ENCODE data around the gene LPGAT1.

The LPGAT1 gene

DNA sequence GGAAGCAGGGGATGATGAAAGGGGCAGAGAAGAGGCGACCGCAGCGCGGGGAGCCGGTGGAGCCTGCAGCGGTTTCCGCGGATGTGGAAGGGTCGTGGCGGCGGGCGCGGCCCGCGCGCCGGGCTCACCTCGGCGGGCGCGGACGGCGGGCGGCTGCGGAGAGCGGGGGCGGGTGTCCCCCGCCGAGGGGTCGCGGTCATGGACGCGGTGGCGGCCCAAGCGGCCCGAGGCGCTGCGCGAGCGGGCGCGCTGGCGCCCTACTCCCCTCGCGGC is 572 bp downstream of the LPGAT1 start:
- peak in 10 of 42 donors; percentile 13 to 47 (median 21) for DNase-seq
- intact Hi-C loops (cut with DNase I): loop anchor here (2.0 kb wide), 2 partner anchors 93 to 131 kb away; no protein-coding TSS in a partner anchor

DNA sequence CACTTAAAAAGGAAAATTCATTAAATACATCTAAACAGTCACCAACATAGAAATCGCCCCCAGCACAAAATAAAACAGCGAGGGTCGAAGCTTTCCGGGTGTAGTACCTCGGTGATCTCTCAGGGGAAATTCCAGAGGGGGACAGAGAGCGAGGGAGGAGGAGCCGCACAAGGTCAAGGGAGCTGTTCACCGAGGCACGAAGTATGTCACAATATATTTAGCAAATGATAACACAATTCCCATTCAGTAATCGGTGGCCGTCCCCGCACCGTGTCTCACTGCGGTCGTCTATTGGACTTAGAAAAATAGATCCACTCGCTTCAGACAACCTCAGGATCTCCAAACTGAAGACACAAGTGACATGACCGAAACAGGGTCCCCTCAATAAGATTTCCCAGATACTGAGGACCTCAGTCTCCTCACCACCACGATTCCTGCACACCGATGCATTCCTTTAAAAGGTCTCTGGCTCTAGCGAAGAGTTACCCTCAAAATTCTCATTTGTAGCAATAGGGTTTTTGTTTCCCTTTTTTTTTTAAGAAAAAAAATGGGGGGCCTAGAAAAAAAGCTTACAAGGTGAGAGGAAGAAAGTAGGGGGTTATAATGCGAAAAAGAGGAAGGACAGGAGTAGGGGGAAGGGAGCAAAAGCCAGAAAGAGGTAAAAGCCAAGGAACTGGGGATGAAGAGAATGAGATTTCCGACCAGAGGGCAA is 1.1 kb downstream of the LPGAT1 start:
- intact Hi-C loops (cut with DNase I): loop anchor here (2.0 kb wide), 2 partner anchors 93 to 131 kb away; no protein-coding TSS in a partner anchor
- DNase-seq: peak in 41 of 42 donors; percentile 8 to 80 (median 51)

DNA sequence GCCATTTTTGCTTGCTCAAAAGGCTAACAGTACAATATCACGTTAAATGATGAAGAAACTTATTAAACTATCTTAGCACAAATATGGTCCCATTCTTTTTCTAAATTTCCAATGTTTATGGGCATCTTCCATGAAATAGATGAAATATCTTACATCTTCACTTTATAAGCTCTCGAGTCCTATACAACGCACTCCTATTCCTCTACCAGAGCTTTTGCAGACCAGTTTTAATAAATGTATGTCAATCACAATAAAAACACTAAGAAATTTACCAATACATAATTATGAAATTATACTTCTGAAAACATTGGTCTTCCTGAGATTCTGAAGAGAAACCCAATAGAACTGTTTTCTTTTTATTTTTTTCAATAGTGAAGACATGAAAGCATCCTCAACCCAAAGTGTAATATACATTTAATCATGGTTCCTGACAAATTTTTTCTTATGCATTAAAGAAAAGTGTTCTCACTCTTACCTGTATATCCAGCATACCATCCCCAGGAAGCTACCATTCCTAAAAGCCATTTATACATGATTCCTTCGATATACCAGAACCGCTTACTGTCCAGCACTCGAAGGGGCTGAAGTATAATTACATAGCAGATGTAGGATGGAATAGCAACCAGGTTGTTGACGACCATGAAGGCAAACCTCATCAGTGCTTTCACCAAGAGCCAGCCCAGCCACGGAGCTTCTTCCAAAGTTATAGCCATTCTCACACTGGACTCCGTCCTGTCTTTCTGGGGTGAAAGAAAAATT is 1.8 kb downstream of the LPGAT1 start:
- DNase-seq: peak in 7 of 42 donors; percentile 13 to 33 (median 18)
- intact Hi-C loops (cut with DNase I): no loop called here

DNA sequence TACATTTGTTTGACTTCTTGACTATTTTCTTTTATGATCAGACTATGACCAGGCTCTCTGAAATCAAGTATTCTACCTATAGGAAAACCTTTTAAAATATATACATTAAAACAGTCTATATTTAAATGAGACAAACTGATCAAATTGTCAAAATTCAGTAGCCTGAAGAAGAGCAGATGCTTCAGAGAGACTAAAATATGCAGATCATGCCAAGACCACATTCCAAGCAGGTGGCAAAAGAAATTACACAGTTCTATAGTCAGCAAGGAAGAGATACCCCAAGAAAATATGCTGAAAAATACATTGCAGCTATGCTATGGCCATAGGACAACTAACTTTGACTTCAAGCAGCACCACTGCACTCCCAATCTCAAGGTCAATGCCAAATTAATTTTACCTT is 3.5 kb downstream of the LPGAT1 start:
- DNase-seq: no peak
- intact Hi-C loops (cut with DNase I): no loop called here

DNA sequence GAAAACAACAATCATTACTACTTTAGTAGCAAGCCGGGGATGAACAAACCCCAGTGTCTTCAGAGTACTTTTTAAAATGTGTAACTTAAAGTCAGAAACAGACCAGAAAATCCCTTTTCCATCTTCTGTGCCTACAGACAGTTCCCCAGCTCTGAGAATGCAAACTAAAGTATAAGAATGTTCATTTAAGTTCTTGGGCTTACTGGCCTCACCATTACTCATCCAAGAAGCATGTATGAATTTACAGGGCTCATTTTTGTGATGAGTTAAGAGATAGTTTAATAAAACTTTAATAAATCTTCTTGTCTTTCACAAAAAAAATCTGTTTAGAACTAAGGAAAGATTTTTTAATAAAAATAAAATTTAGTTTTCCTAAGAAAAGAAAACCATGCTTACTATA is 4.6 kb downstream of the LPGAT1 start:
- intact Hi-C loops (cut with DNase I): no loop called here

DNA sequence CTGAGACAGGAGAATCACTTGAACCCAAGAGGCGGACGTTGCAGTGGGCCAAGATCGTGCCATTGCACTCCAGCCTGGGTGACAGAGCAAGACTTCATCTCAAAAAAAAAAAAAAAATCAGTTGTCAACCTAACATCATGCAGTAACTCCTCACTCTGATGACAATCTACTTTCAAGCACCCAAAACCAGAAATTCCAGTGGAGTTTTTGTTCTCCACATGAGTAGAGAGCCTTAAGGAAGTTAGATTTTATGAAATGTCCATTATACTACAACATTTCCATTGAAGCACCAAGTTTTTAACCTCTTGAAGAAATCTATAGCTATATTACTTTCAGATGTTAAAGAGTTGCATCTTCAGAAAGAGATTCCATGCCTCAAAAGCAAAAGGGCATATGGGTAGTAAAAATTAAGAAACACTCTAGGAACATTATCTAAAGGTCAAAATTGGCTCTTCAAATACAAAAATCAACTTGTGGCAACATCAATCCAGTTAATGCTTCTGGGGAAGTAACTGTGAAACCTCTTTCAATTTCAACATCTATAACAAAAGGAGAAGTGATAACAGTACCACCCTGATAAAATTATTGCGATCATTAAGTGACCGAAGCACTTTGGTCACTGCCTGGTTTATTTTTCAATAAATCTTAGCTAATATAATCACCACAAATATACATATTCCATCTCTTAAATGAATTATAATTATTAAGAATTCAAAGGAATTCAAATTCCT is 7.7 kb downstream of the LPGAT1 start:
- DNase-seq: no peak
- intact Hi-C loops (cut with DNase I): no loop called here

More for the DNA sequence above, 4.6 kb downstream of the LPGAT1 start:
- no peak for DNase-seq

DNA sequence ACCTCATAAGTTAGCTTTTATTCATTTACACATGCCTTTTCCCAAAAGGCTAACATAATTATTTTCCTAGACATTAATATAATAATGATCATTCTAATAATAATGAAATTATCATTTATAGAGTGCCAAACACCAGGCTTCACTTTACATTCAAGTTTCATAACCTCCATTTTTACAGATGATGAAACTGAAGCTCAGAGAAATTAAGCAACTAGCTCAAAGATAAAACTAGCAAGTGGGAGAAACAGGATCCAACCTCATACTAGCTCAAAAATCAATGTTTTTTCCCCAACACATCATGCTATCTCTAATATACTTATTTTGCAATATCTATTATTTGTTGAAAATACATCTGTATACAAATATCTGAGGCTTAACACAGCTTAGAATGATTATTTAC is 14.0 kb downstream of the LPGAT1 start:
- no peak for DNase-seq
- intact Hi-C loops (cut with DNase I): no loop called here

DNA sequence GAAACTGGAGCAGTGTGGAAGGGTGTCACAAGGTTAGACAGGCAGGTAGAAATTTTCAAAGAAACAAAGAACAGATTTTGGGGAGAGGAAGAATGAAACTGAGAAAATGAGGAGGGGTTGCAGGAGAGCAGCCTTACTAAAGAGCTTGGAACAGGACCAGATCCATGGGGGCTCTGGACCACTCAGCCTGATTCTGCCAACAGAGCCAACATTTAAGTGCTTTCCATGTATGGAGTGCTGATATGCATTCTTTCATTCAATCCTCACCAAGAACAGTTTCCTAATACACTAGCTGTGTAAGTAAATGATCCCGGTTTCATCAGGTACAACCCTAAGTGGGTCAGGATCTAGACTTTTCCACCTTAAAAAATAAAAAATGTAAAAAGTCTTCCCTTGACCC is 16.2 kb downstream of the LPGAT1 start:
- intact Hi-C loops (cut with DNase I): no loop called here
- DNase-seq: no peak

DNA sequence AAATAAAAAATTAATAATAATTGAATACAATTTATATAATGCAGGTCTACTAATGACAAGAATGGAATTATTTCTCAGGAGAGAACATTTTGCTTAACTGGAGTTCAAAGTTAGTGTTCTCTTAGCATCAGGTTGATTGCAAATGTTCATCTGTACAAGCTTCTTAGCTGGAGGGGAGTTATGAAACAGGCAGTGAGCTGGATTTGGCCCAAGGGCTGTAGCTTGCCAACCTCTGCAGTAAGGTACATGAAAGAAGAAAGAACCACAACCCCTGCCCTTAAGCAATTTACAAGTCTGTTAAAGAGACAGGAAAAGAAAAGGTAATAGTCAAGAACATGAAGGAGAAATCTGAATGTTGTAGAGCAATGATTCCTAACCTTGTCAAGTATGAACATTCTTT is 17.0 kb downstream of the LPGAT1 start:
- peak in 2 of 42 donors; percentile 53 to 54 for DNase-seq
- intact Hi-C loops (cut with DNase I): no loop called here

DNA sequence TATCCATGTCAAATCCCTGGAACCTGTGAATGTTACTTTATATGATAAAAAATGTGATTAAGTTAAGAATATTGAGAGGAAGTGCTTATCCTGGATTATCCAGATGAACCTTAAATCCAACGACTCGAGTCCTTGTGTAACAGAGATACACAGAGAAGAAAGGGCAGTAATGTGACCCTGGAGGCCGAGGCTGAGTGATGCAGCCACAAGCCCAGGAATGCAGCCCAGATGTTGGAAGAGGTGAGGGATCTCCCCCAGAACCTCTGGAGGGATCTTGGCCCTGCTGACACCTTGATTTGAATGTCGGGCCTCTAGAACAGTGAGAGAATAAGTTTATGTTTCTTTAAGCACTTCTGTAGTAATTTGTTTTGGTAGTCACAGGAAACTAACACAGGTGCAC is 18.0 kb downstream of the LPGAT1 start:
- intact Hi-C loops (cut with DNase I): no loop called here
- no peak for DNase-seq

DNA sequence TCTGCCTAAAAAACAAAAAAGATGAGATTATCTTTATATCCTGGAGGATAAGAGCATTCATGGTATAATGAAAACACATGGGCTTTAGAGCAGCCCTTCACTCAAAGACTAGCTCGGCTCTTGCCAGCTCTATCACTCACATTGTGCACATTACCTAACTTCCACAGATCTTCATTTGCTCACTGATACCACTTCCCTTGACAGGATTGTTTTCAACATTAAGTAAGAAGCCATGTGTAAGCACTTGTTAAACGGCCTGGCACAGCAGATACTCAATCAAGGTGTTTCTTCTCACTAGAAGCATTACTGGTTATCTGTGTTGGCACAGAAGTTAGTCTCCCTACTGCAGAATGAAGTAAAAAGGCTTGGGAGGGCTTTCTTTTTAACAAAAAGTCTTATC is 18.7 kb downstream of the LPGAT1 start:
- intact Hi-C loops (cut with DNase I): no loop called here
- DNase-seq: no peak

DNA sequence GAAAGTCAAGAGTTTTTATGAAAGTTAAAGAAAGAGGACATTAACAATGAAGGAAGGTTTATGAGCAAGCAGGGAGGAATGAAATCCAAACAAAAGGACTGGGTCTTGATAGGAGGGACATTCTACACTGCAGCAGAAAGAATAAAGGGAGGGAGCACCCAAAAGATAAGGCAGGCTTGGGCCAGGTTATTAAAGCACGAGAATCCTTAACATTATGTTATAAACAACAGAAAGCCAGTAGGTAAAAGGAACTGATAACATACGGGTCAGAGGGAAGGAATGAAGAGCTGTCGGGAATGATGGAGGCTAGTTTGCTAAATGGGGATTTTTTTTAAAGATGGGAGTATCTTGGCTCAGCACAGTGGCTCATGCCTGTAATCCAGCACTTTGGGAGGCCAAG is 19.4 kb downstream of the LPGAT1 start:
- DNase-seq: no peak
- intact Hi-C loops (cut with DNase I): no loop called here

DNA sequence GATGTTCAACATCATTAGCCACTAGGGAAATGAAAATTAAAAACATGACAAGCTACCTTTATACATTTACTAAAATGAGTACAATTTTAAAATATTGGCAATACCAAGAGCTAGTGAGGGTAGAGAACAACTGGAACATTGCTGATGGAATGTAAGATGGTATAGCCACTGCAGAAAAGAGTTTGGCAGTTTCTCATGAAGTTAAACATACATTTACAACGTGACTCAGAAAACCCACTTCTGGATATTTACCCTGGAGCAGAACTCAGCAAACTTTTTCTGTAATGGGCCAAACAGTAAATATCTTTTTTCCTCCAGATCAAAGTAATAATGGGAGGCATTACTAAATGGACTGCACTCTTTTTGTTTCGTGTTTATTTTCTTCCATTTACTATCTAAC is 22.1 kb downstream of the LPGAT1 start:
- intact Hi-C loops (cut with DNase I): no loop called here
- no peak for DNase-seq

DNA sequence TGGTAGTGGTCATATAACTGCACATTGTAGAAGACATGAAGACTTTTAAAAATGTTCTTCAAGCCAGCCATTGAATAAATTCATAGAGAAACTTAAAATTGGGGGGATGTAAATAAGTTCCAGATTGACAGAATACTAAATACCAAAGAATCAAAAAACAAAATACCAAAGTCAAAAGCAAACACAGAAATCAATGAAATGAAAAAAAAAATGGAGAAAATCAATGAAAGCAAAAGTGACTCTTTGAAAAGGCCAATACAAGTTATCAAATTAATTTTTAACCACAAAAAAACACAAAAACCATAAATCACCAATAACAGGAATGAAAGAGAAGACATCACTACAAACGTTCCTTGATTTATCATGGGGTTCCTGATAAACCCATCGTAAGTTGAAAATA is 25.6 kb downstream of the LPGAT1 start:
- intact Hi-C loops (cut with DNase I): no loop called here
- DNase-seq: no peak

DNA sequence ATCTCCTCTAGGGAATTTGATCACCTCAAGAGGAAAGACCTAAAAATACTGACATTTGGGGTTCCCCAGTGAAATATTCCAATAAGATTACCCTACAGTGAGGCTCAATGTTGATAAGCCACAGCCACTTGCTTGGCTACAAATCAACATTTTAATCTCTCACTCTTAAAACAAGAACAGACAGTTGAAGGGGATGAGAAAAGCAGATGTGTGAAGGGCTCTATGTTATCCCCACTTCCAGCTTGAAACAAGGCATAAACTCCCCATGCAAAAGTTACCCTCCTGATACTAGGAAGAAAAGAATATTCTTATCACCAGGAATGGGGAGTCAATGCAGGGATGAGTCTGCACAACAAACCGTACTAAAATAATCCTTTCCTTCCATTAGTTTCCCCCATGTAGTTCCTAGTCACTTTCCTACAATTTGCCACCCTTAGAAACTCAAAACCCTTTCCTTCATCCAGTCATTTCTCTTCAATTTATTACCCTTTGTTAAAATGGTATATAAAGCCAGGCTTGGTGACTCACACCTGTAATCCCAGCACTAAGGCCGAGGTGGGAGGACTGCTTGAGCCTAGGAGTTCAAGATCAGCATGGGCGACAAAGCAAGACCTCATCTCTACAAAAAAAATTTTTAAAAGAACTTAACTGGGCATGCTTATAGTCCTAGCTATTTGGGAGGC is 29.5 kb downstream of the LPGAT1 start:
- DNase-seq: no peak
- intact Hi-C loops (cut with DNase I): no loop called here

DNA sequence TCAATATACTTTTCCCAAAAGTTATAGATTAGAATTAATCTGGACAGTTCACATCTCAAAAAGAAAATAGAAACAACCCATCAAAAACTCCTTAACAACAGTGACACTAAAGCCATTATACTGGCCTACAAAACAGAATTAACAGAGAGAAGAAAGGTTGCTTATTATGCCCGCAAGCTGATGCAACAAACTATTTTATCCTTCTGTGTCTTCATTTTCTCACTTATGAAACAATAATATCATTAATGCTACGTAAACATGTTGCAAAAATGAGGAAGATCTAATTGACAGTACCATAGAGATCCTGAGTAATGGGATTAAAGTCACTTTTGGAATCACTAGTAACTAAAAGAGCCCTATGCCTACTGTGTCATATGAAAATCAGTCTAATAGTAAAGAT is 32.6 kb downstream of the LPGAT1 start:
- DNase-seq: no peak
- intact Hi-C loops (cut with DNase I): no loop called here

DNA sequence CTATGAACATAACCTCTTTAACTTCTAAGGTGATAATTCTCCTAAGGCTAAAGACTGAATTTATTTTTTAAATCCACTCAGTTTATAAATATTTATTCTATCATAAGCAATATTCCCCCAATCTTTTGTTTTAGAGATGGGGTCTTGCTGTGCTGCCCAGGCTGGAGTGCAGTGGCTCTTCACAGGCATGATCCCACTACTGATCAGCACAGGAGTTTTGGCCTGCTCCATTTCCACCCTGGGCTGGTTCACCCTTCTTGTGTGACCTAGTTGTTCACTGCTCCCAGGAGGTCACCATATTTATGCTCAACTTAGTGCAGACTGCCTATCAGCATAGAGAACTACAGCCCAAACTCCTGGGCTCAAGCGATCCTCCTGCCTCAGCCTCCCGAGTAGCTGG is 38.6 kb downstream of the LPGAT1 start:
- DNase-seq: no peak
- intact Hi-C loops (cut with DNase I): no loop called here

DNA sequence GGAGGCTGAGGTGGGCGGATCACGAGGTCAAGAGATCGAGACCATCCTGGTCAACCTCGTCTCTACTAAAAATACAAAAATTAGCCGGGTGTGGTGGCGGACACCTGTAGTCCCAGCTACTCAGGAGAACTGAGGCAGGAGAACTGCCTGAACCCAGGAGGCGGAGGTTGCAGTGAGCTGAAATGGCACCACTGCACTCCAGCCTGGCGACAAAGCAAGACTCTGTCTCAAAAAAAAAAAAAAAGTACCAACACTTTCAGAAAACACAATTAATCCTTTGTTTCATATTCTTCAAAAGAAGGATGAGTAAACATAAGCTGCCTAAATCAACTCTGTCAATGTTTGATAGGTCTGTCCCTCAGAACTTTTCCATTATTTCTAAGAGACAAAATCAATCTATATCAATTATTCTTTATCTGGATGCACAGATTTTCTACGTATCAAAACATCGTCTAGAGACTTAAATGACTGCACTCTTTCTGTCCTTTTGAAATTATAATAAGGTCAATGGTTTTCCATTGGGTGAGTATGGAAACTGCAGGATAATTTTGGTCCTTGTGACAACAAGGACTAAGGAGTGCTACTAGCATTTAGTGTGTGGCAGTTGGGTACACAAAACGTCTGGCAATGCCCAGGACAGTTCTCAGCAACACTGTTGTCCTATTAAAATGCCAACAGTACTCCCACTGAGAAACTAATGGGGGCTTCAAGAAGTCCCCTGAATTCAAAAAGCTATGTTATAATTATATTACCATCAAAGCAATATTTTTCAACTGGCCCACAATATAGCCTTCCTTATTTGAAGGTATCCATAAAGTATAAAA is 40.7 kb downstream of the LPGAT1 start:
- intact Hi-C loops (cut with DNase I): no loop called here
- DNase-seq: peak in 4 of 42 donors; percentile 26 to 51 (median 29)

DNA sequence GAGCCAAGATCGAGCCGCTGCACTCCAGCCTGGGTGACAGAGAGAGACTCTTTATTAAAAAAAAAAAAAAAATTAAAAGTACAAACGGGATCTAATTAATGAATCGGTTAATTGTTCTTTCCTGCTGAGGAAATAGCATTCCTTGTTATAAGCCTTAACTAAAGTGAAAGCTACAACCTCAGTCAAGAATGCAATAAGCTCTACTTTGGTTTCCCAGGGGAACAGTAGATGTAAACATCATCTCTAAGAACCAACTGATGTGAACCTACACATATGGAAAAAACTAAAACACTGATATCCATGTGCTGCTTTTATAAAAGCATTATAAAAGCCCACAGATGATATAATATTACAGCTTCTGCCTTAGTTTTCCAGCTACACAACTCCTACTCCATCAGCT is 41.9 kb downstream of the LPGAT1 start:
- intact Hi-C loops (cut with DNase I): no loop called here
- DNase-seq: no peak
